ENCODE results near the gene TBK1.

The TBK1 gene

DNA sequence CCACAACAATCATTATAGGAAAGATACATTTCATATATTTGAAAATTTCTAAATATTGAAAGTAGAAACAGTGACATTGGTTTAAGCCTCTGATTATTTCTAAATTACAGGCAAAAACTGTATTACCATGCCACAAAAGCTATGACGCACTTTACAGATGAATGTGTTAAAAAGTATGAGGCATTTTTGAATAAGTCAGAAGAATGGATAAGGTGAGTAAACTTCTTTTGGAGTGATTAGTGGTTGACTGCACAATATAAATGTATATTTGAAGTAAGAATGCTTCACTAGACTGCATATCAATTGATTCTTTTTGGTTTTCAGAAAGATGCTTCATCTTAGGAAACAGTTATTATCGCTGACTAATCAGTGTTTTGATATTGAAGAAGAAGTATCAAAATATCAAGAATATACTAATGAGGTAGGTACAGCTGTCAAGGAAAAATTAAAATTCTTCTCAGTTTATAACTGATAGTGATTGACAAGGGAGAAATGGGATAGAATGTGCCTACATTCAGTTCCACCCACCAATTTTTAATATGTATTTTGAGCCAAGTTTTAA lies 45.0 kb downstream of the TBK1 start:
- no peak overlapping the region for H3K4me3 ChIP-seq (ENCODE audit: low read depth, low read length)

DNA sequence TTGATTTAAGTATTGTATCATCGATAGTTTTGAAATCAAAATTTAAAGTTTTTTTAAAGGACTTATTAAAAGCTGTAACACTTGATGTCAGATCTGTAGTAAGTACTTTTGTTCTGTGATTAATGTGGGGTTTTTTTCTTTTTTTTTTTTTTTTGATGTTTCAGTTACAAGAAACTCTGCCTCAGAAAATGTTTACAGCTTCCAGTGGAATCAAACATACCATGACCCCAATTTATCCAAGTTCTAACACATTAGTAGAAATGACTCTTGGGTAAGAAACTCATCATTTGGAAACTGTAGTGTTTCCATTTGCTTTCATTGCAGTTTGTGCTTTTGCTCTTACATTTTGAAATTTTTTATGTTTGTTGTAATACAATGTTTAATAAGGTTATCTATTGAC lies 45.6 kb downstream of the TBK1 start:
- H3K4me3 ChIP-seq (ENCODE audit: low read depth, low read length), result no peak overlapping the region
- TF ChIP-seq, protein P1, sequence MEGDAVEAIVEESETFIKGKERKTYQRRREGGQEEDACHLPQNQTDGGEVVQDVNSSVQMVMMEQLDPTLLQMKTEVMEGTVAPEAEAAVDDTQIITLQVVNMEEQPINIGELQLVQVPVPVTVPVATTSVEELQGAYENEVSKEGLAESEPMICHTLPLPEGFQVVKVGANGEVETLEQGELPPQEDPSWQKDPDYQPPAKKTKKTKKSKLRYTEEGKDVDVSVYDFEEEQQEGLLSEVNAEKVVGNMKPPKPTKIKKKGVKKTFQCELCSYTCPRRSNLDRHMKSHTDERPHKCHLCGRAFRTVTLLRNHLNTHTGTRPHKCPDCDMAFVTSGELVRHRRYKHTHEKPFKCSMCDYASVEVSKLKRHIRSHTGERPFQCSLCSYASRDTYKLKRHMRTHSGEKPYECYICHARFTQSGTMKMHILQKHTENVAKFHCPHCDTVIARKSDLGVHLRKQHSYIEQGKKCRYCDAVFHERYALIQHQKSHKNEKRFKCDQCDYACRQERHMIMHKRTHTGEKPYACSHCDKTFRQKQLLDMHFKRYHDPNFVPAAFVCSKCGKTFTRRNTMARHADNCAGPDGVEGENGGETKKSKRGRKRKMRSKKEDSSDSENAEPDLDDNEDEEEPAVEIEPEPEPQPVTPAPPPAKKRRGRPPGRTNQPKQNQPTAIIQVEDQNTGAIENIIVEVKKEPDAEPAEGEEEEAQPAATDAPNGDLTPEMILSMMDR (IDR thresholded peaks at IDR 0.05; ENCODE audit: low read depth, low read length), result no peak

More for the DNA sequence above, 45.0 kb downstream of the TBK1 start:
- TF ChIP-seq, protein P1 (IDR thresholded peaks at IDR 0.05; ENCODE audit: low read depth, low read length), result no peak

DNA sequence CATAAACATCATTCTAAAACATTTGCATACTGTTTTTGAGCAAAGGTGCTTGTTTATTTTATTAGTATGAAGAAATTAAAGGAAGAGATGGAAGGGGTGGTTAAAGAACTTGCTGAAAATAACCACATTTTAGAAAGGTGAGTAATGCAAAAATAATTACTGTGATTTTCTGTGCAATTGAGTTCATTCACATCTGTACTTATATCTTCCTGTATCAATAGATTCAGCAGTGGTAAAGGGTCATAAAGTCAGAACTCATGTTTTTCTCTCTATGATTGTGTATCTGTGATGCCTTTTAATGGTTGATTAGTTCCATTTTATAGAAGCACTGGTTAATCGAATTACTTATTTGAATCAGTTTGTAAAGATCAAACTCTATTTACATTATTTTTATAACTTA lies 46.0 kb downstream of the TBK1 start:
- TF ChIP-seq, protein P1 (IDR thresholded peaks at IDR 0.05; ENCODE audit: low read depth, low read length), result no peak
- H3K4me3 ChIP-seq (ENCODE audit: low read depth, low read length), result no peak overlapping the region

DNA sequence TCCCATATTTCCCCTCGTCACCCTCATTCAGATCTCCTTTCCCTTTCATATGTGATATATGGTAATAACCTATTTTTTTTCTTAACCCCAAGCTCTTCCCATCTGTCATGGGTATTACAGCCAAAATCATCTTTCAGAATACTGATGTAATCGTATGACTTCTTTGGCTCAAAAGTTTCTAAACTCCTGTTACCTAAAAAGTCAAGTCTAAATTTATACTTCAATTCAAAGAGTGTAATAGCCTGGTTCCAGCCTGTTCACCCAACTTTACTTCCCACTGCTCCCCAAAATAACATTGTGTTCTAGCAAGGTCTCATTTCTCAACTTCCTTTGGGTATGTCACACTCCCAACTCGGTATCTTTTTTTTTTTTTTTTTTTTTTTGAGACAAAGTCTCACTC lies 48.5 kb downstream of the TBK1 start:
- no peak overlapping the region for H3K4me3 ChIP-seq (ENCODE audit: low read depth, low read length)

DNA sequence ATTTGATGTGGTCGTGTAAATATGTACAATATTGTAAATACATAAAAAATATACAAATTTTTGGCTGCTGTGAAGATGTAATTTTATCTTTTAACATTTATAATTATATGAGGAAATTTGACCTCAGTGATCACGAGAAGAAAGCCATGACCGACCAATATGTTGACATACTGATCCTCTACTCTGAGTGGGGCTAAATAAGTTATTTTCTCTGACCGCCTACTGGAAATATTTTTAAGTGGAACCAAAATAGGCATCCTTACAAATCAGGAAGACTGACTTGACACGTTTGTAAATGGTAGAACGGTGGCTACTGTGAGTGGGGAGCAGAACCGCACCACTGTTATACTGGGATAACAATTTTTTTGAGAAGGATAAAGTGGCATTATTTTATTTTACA lies 49.6 kb downstream of the TBK1 start:
- H3K4me3 ChIP-seq (ENCODE audit: low read depth, low read length), result no peak overlapping the region
- TF ChIP-seq, protein P1 (IDR thresholded peaks at IDR 0.05; ENCODE audit: low read depth, low read length), result no peak

More for the DNA sequence above, 48.5 kb downstream of the TBK1 start:
- TF ChIP-seq, protein P1 (IDR thresholded peaks at IDR 0.05; ENCODE audit: low read depth, low read length), result no peak

DNA sequence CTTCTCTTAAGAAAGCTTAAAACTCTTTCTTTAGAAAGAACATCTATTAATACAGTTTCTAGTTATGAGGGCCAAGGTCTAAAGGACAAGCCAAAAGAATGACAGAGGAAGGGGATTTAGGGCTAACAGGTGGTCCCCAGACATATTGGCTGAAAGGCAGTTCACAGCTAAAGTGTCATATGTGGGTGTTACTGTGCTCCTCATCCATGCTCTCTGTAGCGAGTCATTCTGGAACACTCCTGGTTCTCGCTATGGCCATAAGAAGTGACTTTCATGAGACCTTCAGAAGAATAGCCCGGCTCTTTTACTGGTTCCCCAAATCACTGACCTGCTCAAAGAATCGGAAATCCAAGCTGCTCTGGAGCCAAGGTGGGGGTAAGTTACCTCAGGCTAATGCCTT lies 55.0 kb downstream of the TBK1 start:
- no peak overlapping the region for H3K4me3 ChIP-seq (ENCODE audit: low read depth, low read length)
- TF ChIP-seq, protein P1 (IDR thresholded peaks at IDR 0.05; ENCODE audit: low read depth, low read length), result no peak

DNA sequence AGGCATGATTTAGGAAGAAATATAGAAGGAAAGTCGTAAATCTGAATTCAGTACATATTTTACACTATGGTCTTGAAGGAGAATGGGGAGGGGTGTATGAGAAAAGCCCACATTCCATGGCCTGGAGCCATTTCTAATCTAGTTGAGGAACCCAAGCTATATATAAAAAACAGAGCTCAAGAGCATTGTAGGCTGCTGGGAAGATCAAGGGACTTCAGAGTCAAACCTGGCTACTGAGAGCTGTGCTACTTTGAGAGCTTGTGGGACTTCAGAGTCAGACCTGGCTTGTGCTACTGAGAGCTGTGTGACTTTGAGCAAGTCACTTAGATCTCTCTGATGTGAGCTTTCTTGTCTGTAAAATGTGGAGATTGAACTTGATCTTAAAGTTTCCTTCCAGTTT lies 58.7 kb downstream of the TBK1 start:
- no peak overlapping the region for H3K4me3 ChIP-seq (ENCODE audit: low read depth, low read length)
- TF ChIP-seq, protein P1 (IDR thresholded peaks at IDR 0.05; ENCODE audit: low read depth, low read length), result no peak

Measured in WI38 (cell line).